Measurements from ENCODE around the gene PPP2R2C.

PPP2R2C gene

GRCh38 chr4:6491235-6491634 is 18.8 kb upstream of the PPP2R2C start:
- no peak for TF ChIP-seq CTCF (IDR thresholded peaks at IDR 0.05; ENCODE audit: low read depth, low read length, missing control alignments)
- no peak for DNase-seq (ENCODE audit: extremely low read depth, low read depth)
- H3K4me3 ChIP-seq (replicated peaks; ENCODE audit: low read depth, low read length) = no peak overlapping the region

- DNase-seq (ENCODE audit: extremely low read depth, low read depth) = no peak
- no peak overlapping the region for H3K4me3 ChIP-seq (replicated peaks; ENCODE audit: low read depth, low read length)
- no peak for TF ChIP-seq CTCF (IDR thresholded peaks at IDR 0.05; ENCODE audit: low read depth, low read length, missing control alignments)
These were observed 17.5 kb upstream of the PPP2R2C start for GRCh38 chr4:6489927-6490326.

- no peak for TF ChIP-seq CTCF (IDR thresholded peaks at IDR 0.05; ENCODE audit: low read depth, low read length, missing control alignments)
- no peak for DNase-seq (ENCODE audit: extremely low read depth, low read depth)
- H3K4me3 ChIP-seq (replicated peaks; ENCODE audit: low read depth, low read length) = no peak overlapping the region
These were observed 15.1 kb upstream of the PPP2R2C start for GRCh38 chr4:6487466-6487865.

- H3K4me3 ChIP-seq (replicated peaks; ENCODE audit: low read depth, low read length) = no peak overlapping the region
- no peak for DNase-seq (ENCODE audit: extremely low read depth, low read depth)
- TF ChIP-seq CTCF (IDR thresholded peaks at IDR 0.05; ENCODE audit: low read depth, low read length, missing control alignments) = no peak
These were observed 8.2 kb upstream of the PPP2R2C start for GRCh38 chr4:6480534-6481088.

- H3K4me3 ChIP-seq (replicated peaks; ENCODE audit: low read depth, low read length) = no peak overlapping the region
- TF ChIP-seq CTCF (IDR thresholded peaks at IDR 0.05; ENCODE audit: low read depth, low read length, missing control alignments) = no peak
- DNase-seq (ENCODE audit: extremely low read depth, low read depth) = no peak
These were observed 6.3 kb upstream of the PPP2R2C start for GRCh38 chr4:6478546-6479220.

GRCh38 chr4:6476893-6477292 is 4.5 kb upstream of the PPP2R2C start:
- TF ChIP-seq CTCF (IDR thresholded peaks at IDR 0.05; ENCODE audit: low read depth, low read length, missing control alignments) = no peak
- no peak for DNase-seq (ENCODE audit: extremely low read depth, low read depth)
- no peak overlapping the region for H3K4me3 ChIP-seq (replicated peaks; ENCODE audit: low read depth, low read length)
